Stomach (tissue), 4 donors: ENCODE data around the gene KLHL30.

ENCODE experiments used
- CTCF ChIP-seq, 7 experiments: fragments of 450-650 bp in 4 of 7; fragments of 200-600 bp in 3 of 7; sonication (generic) in 3 of 7; IDR thresholded peaks; one replicate each; pipeline ENCODE4 v1.5.1; 2016 to 2019; ENCODE audit warnings: antibody characterized with exemption in 7 of 7, control low read depth in 2 of 7, mild to moderate bottlenecking in 1 of 7
- EP300 ChIP-seq: sonication (generic); formaldehyde crosslinking; IDR thresholded peaks from one replicate; pipeline ENCODE4 v1.6.1; 2017; ENCODE audit warnings: antibody characterized with exemption
- POLR2A ChIP-seq, 4 donors: fragments of 450-650 bp; IDR thresholded peaks; one replicate each; pipeline ENCODE4 v1.6.1; 2016; ENCODE audit warnings: antibody characterized with exemption in 4 of 4, control low read depth in 2 of 4, mild to moderate bottlenecking in 1 of 4, moderate library complexity in 1 of 4
- POLR2AphosphoS5 ChIP-seq, 3 donors: sonication (generic); formaldehyde crosslinking; IDR thresholded peaks; one replicate each; pipeline ENCODE4 v1.6.1; 2016; ENCODE audit warnings: antibody characterized with exemption in 3 of 3

- TF ChIP-seq CTCF (IDR thresholded peaks at IDR 0.05) (no peak), POLR2AphosphoS5 (IDR thresholded peaks at IDR 0.05) (no peak), POLR2A (IDR thresholded peaks at IDR 0.05) (no peak), EP300 (no peak)
These were observed 25.2 kb downstream of the KLHL30 start for GRCh38 chr2:238163481-238164198.
